ENCODE results near the gene CEBPA.

The CEBPA gene

GRCh38 chr19:33334271-33334670, 31.9 kb upstream of the CEBPA start:
- TF ChIP-seq ZNF274 (IDR thresholded peaks at IDR 0.05; ENCODE audit: low read depth, low read length) (no peak), SUZ12 (IDR thresholded peaks at IDR 0.05; ENCODE audit: extremely low read depth, insufficient read depth, insufficient read length) (no peak), YY1 (IDR thresholded peaks at IDR 0.05; ENCODE audit: insufficient read depth, insufficient read length) (no peak)
- DNase-seq (ENCODE audit: low read depth, low spot score): no peak

GRCh38 chr19:33333642-33334041, 31.3 kb upstream of the CEBPA start:
- no peak for TF ChIP-seq ZNF274 (IDR thresholded peaks at IDR 0.05; ENCODE audit: low read depth, low read length)
- no peak for TF ChIP-seq YY1 (IDR thresholded peaks at IDR 0.05; ENCODE audit: insufficient read depth, insufficient read length)
- no peak for TF ChIP-seq SUZ12 (IDR thresholded peaks at IDR 0.05; ENCODE audit: extremely low read depth, insufficient read depth, insufficient read length)
- Histone ChIP-seq H3K4me3 (ENCODE audit: insufficient read length, low read depth) (no peak overlapping the region), H3K9ac (ENCODE audit: insufficient read length, low read depth) (no peak overlapping the region), H3K27me3 (ENCODE audit: insufficient read depth, insufficient read length) (no peaks in the 10 kb centered on the region), H3K36me3 (ENCODE audit: insufficient read depth, insufficient read length, low read length) (no peaks in the 10 kb centered on the region), H3K9me3 (ENCODE audit: insufficient read depth, low read length) (no peaks in the 10 kb centered on the region), H3K4me1 (ENCODE audit: insufficient read depth, insufficient read length) (peaks cover 2% of the 10 kb centered on the region)
- no peak for DNase-seq (ENCODE audit: low read depth, low spot score)

More at GRCh38 chr19:33334271-33334670, 31.9 kb upstream of the CEBPA start:
- Histone ChIP-seq H3K9me3 (ENCODE audit: insufficient read depth, low read length) (no peaks in the 10 kb centered on the region), H3K4me3 (ENCODE audit: insufficient read length, low read depth) (no peak overlapping the region), H3K27me3 (ENCODE audit: insufficient read depth, insufficient read length) (no peaks in the 10 kb centered on the region), H3K36me3 (ENCODE audit: insufficient read depth, insufficient read length, low read length) (no peaks in the 10 kb centered on the region), H3K4me1 (ENCODE audit: insufficient read depth, insufficient read length) (peaks cover 2% of the 10 kb centered on the region), H3K9ac (ENCODE audit: insufficient read length, low read depth) (no peak overlapping the region)

GRCh38 chr19:33333151-33333550, 30.8 kb upstream of the CEBPA start:
- no peaks in the 10 kb centered on the region for H3K9me3 ChIP-seq (ENCODE audit: insufficient read depth, low read length)
- TF ChIP-seq YY1 (IDR thresholded peaks at IDR 0.05; ENCODE audit: insufficient read depth, insufficient read length) (no peak), ZNF274 (IDR thresholded peaks at IDR 0.05; ENCODE audit: low read depth, low read length) (no peak), SUZ12 (IDR thresholded peaks at IDR 0.05; ENCODE audit: extremely low read depth, insufficient read depth, insufficient read length) (no peak)
- H3K4me1 ChIP-seq (ENCODE audit: insufficient read depth, insufficient read length): peaks cover 2% of the 10 kb centered on the region
- H3K27me3 ChIP-seq (ENCODE audit: insufficient read depth, insufficient read length): no peaks in the 10 kb centered on the region
- no peak overlapping the region for H3K9ac ChIP-seq (ENCODE audit: insufficient read length, low read depth)
- no peaks in the 10 kb centered on the region for H3K36me3 ChIP-seq (ENCODE audit: insufficient read depth, insufficient read length, low read length)
- no peak overlapping the region for H3K4me3 ChIP-seq (ENCODE audit: insufficient read length, low read depth)
- DNase-seq (ENCODE audit: low read depth, low spot score): no peak

GRCh38 chr19:33332248-33332647, 29.9 kb upstream of the CEBPA start:
- Histone ChIP-seq H3K9me3 (ENCODE audit: insufficient read depth, low read length) (no peaks in the 10 kb centered on the region), H3K27me3 (ENCODE audit: insufficient read depth, insufficient read length) (no peaks in the 10 kb centered on the region), H3K9ac (ENCODE audit: insufficient read length, low read depth) (no peak overlapping the region), H3K4me3 (ENCODE audit: insufficient read length, low read depth) (no peak overlapping the region), H3K36me3 (ENCODE audit: insufficient read depth, insufficient read length, low read length) (no peaks in the 10 kb centered on the region), H3K4me1 (ENCODE audit: insufficient read depth, insufficient read length) (peaks cover 2% of the 10 kb centered on the region)
- TF ChIP-seq YY1 (IDR thresholded peaks at IDR 0.05; ENCODE audit: insufficient read depth, insufficient read length) (no peak), ZNF274 (IDR thresholded peaks at IDR 0.05; ENCODE audit: low read depth, low read length) (no peak), SUZ12 (IDR thresholded peaks at IDR 0.05; ENCODE audit: extremely low read depth, insufficient read depth, insufficient read length) (no peak)
- DNase-seq (ENCODE audit: low read depth, low spot score): no peak

- DNase-seq (ENCODE audit: low read depth, low spot score): no peak
- H3K9ac ChIP-seq (ENCODE audit: insufficient read length, low read depth): no peak overlapping the region
- H3K36me3 ChIP-seq (ENCODE audit: insufficient read depth, insufficient read length, low read length): no peaks in the 10 kb centered on the region
- TF ChIP-seq YY1 (IDR thresholded peaks at IDR 0.05; ENCODE audit: insufficient read depth, insufficient read length) (no peak), ZNF274 (IDR thresholded peaks at IDR 0.05; ENCODE audit: low read depth, low read length) (no peak), SUZ12 (IDR thresholded peaks at IDR 0.05; ENCODE audit: extremely low read depth, insufficient read depth, insufficient read length) (no peak)
- no peak overlapping the region for H3K4me3 ChIP-seq (ENCODE audit: insufficient read length, low read depth)
- H3K27me3 ChIP-seq (ENCODE audit: insufficient read depth, insufficient read length): no peaks in the 10 kb centered on the region
- no peaks in the 10 kb centered on the region for H3K9me3 ChIP-seq (ENCODE audit: insufficient read depth, low read length)
- H3K4me1 ChIP-seq (ENCODE audit: insufficient read depth, insufficient read length): no peaks in the 10 kb centered on the region
Observed at GRCh38 chr19:33329736-33330135, 27.4 kb upstream of the CEBPA start.

- Histone ChIP-seq H3K36me3 (ENCODE audit: insufficient read depth, insufficient read length, low read length) (no peaks in the 10 kb centered on the region), H3K9me3 (ENCODE audit: insufficient read depth, low read length) (no peaks in the 10 kb centered on the region), H3K4me3 (ENCODE audit: insufficient read length, low read depth) (no peak overlapping the region), H3K9ac (ENCODE audit: insufficient read length, low read depth) (no peak overlapping the region), H3K4me1 (ENCODE audit: insufficient read depth, insufficient read length) (no peaks in the 10 kb centered on the region), H3K27me3 (ENCODE audit: insufficient read depth, insufficient read length) (no peaks in the 10 kb centered on the region)
- DNase-seq (ENCODE audit: low read depth, low spot score): no peak
- TF ChIP-seq ZNF274 (IDR thresholded peaks at IDR 0.05; ENCODE audit: low read depth, low read length) (no peak), SUZ12 (IDR thresholded peaks at IDR 0.05; ENCODE audit: extremely low read depth, insufficient read depth, insufficient read length) (no peak), YY1 (IDR thresholded peaks at IDR 0.05; ENCODE audit: insufficient read depth, insufficient read length) (no peak)
Observed at GRCh38 chr19:33329060-33329459, 26.7 kb upstream of the CEBPA start.

GRCh38 chr19:33325920-33326319, 23.6 kb upstream of the CEBPA start:
- H3K27me3 ChIP-seq (ENCODE audit: insufficient read depth, insufficient read length): no peaks in the 10 kb centered on the region
- TF ChIP-seq SUZ12 (IDR thresholded peaks at IDR 0.05; ENCODE audit: extremely low read depth, insufficient read depth, insufficient read length) (no peak), ZNF274 (IDR thresholded peaks at IDR 0.05; ENCODE audit: low read depth, low read length) (no peak), YY1 (IDR thresholded peaks at IDR 0.05; ENCODE audit: insufficient read depth, insufficient read length) (no peak)
- H3K36me3 ChIP-seq (ENCODE audit: insufficient read depth, insufficient read length, low read length): no peaks in the 10 kb centered on the region
- no peaks in the 10 kb centered on the region for H3K4me1 ChIP-seq (ENCODE audit: insufficient read depth, insufficient read length)
- H3K9me3 ChIP-seq (ENCODE audit: insufficient read depth, low read length): peaks cover 11% of the 10 kb centered on the region
- no peak overlapping the region for H3K9ac ChIP-seq (ENCODE audit: insufficient read length, low read depth)
- DNase-seq (ENCODE audit: low read depth, low spot score): no peak
- H3K4me3 ChIP-seq (ENCODE audit: insufficient read length, low read depth): no peak overlapping the region

Measured in NT2/D1 (cell line).